K562 (cell line): ENCODE measurements around the gene GNB2. TPM values are rescaled to one million over a fixed set of nuclear protein-coding genes. Genes with fewer than 3 reads are reported as not detected.

Experiments
- ATAC-seq: fragments of 200-7000 bp; cut with Tn5 transposase; 3 replicates; pipeline ENCODE4 v1.9.1; 2020; ENCODE audit warnings: moderate library complexity
- BruUV-seq: library from RNA; stranded (reverse); fragments of 400-500 nt; replicated peaks from 2 replicates; lab custom pipeline; 2021; lab: Mats Ljungman, UMichigan
- CTCF ChIA-PET: fragments of 300-600 bp; formaldehyde crosslinking; extraction: SDS; loops from one replicate; lab custom pipeline; 2021; ENCODE audit warnings: low intra/inter-chr PET ratio; lab: Yijun Ruan, JAX
- POLR2A ChIA-PET: fragments of 300-600, 350-650 bp; sonication (Branson Sonifier 250); formaldehyde crosslinking; extraction: SDS; loops from one replicate; lab custom pipeline; 2021; ENCODE audit warnings: antibody characterized with exemption, inconsistent platforms; lab: Yijun Ruan, JAX
- DNase-seq, 4 experiments: peaks; one replicate each; pipeline versions ENCODE4 v3.0.0 to v3.0.0-alpha.2; 2011 to 2018; ENCODE audit warnings: low spot score in 3 of 4, mixed read lengths in 3 of 4; ENCODE audit errors: extremely low read depth in 1 of 4
- FAIRE-seq: peaks from 2 replicates; lab custom pipeline; 2011; peaks lifted over from hg19 to GRCh38; lab: Jason Lieb, UNC
- H2AFZ ChIP-seq: 2 replicates; pipeline ENCODE4 v1.6.0; 2011; ENCODE audit warnings: low read depth, low read length, control low read depth, inconsistent platforms
- H3K27ac ChIP-seq: fragments of 200-600 bp; 3 replicates; pipeline ENCODE4 v1.8.0; 2011; ENCODE audit warnings: low read depth, mild to moderate bottlenecking, control low read depth, inconsistent platforms, low read length, moderate library complexity, mixed read lengths; ENCODE audit errors: extremely low read depth
- H3K27me3 ChIP-seq, 2 experiments: fragments of 300-600 bp in 1 of 2; 2 replicates in 1 of 2; 3 replicates in 1 of 2; pipeline versions ENCODE4 v1.6.0 to v1.8.0; 2011; ENCODE audit warnings: inconsistent platforms in 2 of 2, low read length in 2 of 2, mild to moderate bottlenecking in 1 of 2, mixed read lengths in 1 of 2, moderate library complexity in 1 of 2; ENCODE audit not compliant: control insufficient read depth in 2 of 2, insufficient read depth in 2 of 2
- H3K36me3 ChIP-seq: fragments of 300-600 bp; 3 replicates; pipeline ENCODE4 v1.8.0; 2011; ENCODE audit warnings: mild to moderate bottlenecking, low read length, inconsistent platforms; ENCODE audit not compliant: control insufficient read depth, insufficient read depth
- H3K4me1 ChIP-seq, 2 experiments: fragments of 200-600 bp in 1 of 2; replicated peaks in 1 of 2; 2 replicates in 1 of 2; 3 replicates in 1 of 2; pipeline versions ENCODE4 v1.5.1 to v1.8.0; 2011; ENCODE audit warnings: inconsistent platforms in 2 of 2, low read length in 2 of 2, mild to moderate bottlenecking in 1 of 2, mixed read lengths in 1 of 2, moderate library complexity in 1 of 2; ENCODE audit not compliant: control insufficient read depth in 2 of 2, insufficient read depth in 2 of 2
- H3K4me2 ChIP-seq: 2 replicates; pipeline ENCODE4 v1.6.1; 2011; ENCODE audit warnings: low read length, control low read depth, inconsistent platforms, mixed read lengths; ENCODE audit not compliant: insufficient read depth
- H3K4me3 ChIP-seq: fragments of 200-600 bp; sonication (generic), shearing (Covaris generic); 2 replicates; pipeline ENCODE4 v1.5.1; 2016; ENCODE audit warnings: control low read depth, inconsistent platforms
- H3K79me2 ChIP-seq: fragments of 200-600 bp; 3 replicates; pipeline ENCODE4 v1.8.0; 2011; ENCODE audit warnings: low read length, inconsistent platforms; ENCODE audit not compliant: control insufficient read depth, insufficient read depth
- H3K9ac ChIP-seq, 2 experiments: 2 replicates each; pipeline versions ENCODE4 v1.6.0 to v1.6.1; 2011; ENCODE audit warnings: low read depth in 2 of 2, low read length in 2 of 2, control low read depth in 1 of 2, inconsistent platforms in 1 of 2, mild to moderate bottlenecking in 1 of 2, mixed read lengths in 1 of 2; ENCODE audit not compliant: insufficient read depth in 1 of 2
- H3K9me1 ChIP-seq: one replicate; pipeline ENCODE4 v1.6.0; 2011; ENCODE audit warnings: inconsistent platforms, mild to moderate bottlenecking, low read length, moderate library complexity; ENCODE audit not compliant: control insufficient read depth, insufficient read depth
- H3K9me3 ChIP-seq: replicated peaks from 2 replicates; pipeline ENCODE4 v1.5.1; 2011; ENCODE audit warnings: low read depth, low read length, inconsistent platforms; ENCODE audit not compliant: control insufficient read depth, insufficient read depth
- H4K20me1 ChIP-seq: replicated peaks from 2 replicates; pipeline ENCODE4 v1.6.1; 2011; ENCODE audit warnings: low read length, inconsistent platforms, mixed read lengths; ENCODE audit not compliant: control insufficient read depth, insufficient read depth
- ARID2 ChIP-seq: fragments of 450-650 bp; IDR thresholded peaks from 2 replicates; pipeline ENCODE4 v1.6.1; 2017; ENCODE audit warnings: antibody characterized with exemption, mild to moderate bottlenecking
- CBFB ChIP-seq: sonication (generic); formaldehyde crosslinking; IDR thresholded peaks from 2 replicates; pipeline ENCODE4 v1.4.0; 2020; ENCODE audit warnings: mild to moderate bottlenecking, missing genetic modification reagents
- CTBP1 ChIP-seq: fragments of 450-650 bp; IDR thresholded peaks from 2 replicates; pipeline ENCODE4 v1.6.1; 2016; ENCODE audit warnings: borderline replicate concordance
- FOXA1 ChIP-seq: fragments of 450-650 bp; IDR thresholded peaks from 2 replicates; pipeline ENCODE4 v1.6.1; 2016; ENCODE audit warnings: mild to moderate bottlenecking, borderline replicate concordance
- FOXK2 ChIP-seq, 2 experiments: fragments of 450-650 bp; IDR thresholded peaks in 1 of 2; conservative IDR thresholded peaks in 1 of 2; 2 replicates each; pipeline ENCODE4 v1.6.1; 2016; ENCODE audit warnings: low read depth in 2 of 2, mild to moderate bottlenecking in 1 of 2
- HMG20B ChIP-seq: fragments of 250-450 bp; sonication (Bioruptor Pico); IDR thresholded peaks from 2 replicates; pipeline ENCODE4 v1.5.0; 2021; ENCODE audit warnings: mild to moderate bottlenecking
- KAT8 ChIP-seq: fragments of 450-650 bp; IDR thresholded peaks from 2 replicates; pipeline ENCODE4 v1.6.1; 2016; ENCODE audit warnings: low read depth, mild to moderate bottlenecking
- MXI1 ChIP-seq: IDR thresholded peaks from 2 replicates; pipeline ENCODE4 v1.6.1; 2011; ENCODE audit warnings: low read depth, mild to moderate bottlenecking, improper control_type of control experiment, low read length
- NCOA4 ChIP-seq: fragments of 450-650 bp; IDR thresholded peaks from 2 replicates; pipeline ENCODE4 v1.6.1; 2018; ENCODE audit warnings: mild to moderate bottlenecking; ENCODE audit not compliant: partially characterized antibody
- PCBP1 ChIP-seq: fragments of 200-400 bp; formaldehyde crosslinking; IDR thresholded peaks from 2 replicates; pipeline ENCODE4 v1.6.1; 2018; ENCODE audit warnings: mild to moderate bottlenecking, low read depth, low read length; ENCODE audit not compliant: poor library complexity, severe bottlenecking
- POLR2AphosphoS5 ChIP-seq: IDR thresholded peaks from 2 replicates; pipeline ENCODE4 v1.6.1; 2011; ENCODE audit warnings: mild to moderate bottlenecking, low read depth, low read length, moderate library complexity; ENCODE audit not compliant: control insufficient read depth, insufficient read depth
- SRSF7 ChIP-seq: fragments of 200-400 bp; formaldehyde crosslinking; optimal IDR thresholded peaks from 2 replicates; pipeline ENCODE3; 2017; ENCODE audit warnings: mild to moderate bottlenecking, low read depth, low read length
- TEAD4 ChIP-seq, 2 experiments: sonication (generic) in 1 of 2; formaldehyde crosslinking in 1 of 2; IDR thresholded peaks; 2 replicates each; pipeline versions ENCODE4 v1.6.1 to v1.8.0; 2012 to 2022; ENCODE audit warnings: borderline replicate concordance in 1 of 2, inconsistent platforms in 1 of 2, low read length in 1 of 2, mild to moderate bottlenecking in 1 of 2, missing genetic modification reagents in 1 of 2
- XRCC4 ChIP-seq: IDR thresholded peaks from one replicate; pipeline ENCODE4 v1.6.1; 2011; ENCODE audit not compliant: insufficient read depth, insufficient read length; ENCODE audit errors: extremely low read depth
- ZBTB1 ChIP-seq: sonication (generic); formaldehyde crosslinking; IDR thresholded peaks from 2 replicates; pipeline ENCODE4 v1.8.1; 2023; ENCODE audit warnings: missing genetic modification reagents, low read depth, mild to moderate bottlenecking, borderline replicate concordance
- ZNF57 ChIP-seq: fragments of 450-650 bp; formaldehyde crosslinking; IDR thresholded peaks from 2 replicates; pipeline ENCODE4 v1.4.0; 2020; ENCODE audit warnings: mild to moderate bottlenecking, moderate library complexity
- WGBS: fragments of 100-300 bp; shearing (Covaris generic); methylation state at CpG from one replicate; pipeline ENCODE4 v1.1.6; 2016; ENCODE audit warnings: low coverage, mixed read lengths; ENCODE audit not compliant: insufficient coverage; ENCODE audit errors: missing lambda C conversion rate; 5-methylcytosine and 5-hydroxymethylcytosine counted together
- in situ Hi-C: fragments of 300-500 bp; cut with MboI; formaldehyde crosslinking; loops from 4 replicates; pipeline ENCODE4 v1.15.0; 2018; ENCODE audit warnings: inconsistent platforms, mixed read lengths
- intact Hi-C: fragments of 100-400 bp; cut with micrococcal nuclease; formaldehyde crosslinking; loops from 2 replicates; pipeline ENCODE4 v1.14.2; 2022
- polyA plus RNA-seq, 8 experiments: library from polyadenylated mRNA; depleted of rRNA in 4 of 8; stranded (reverse) in 5 of 8; unstranded in 3 of 8; fragments of >200 nt; fragmentation: Nextera tagmentation in 2 of 8; fragmentation: Illumina TruSeq in 1 of 8; extraction: Ambion mirVana in 2 of 8; extraction: Trizol in 1 of 8; gene quantifications; 2 replicates each; pipeline versions ENCODE4 v1.2.1 to v1.2.3, GENCODE V29; 2011 to 2014; ENCODE audit warnings: inconsistent platforms in 1 of 8, missing spikeins in 1 of 8
- total RNA-seq, 7 experiments: library from RNA; depleted of rRNA in 6 of 7; stranded (reverse); fragments of >200 nt in 6 of 7; fragmentation: Illumina TruSeq in 2 of 7; extraction: Trizol in 2 of 7; gene quantifications; 2 replicates each; pipeline versions ENCODE4 v1.2.1 to v1.2.3, GENCODE V29; 2011 to 2021; ENCODE audit warnings: low replicate concordance in 1 of 7
- TF ChIP-seq, protein P1 (sequence below), 2 experiments: IDR thresholded peaks; 2 replicates each; pipeline ENCODE4 v1.6.1; 2011; ENCODE audit warnings: borderline replicate concordance in 1 of 2, control low read depth in 1 of 2, low read depth in 1 of 2, low read length in 1 of 2, mild to moderate bottlenecking in 1 of 2, mixed read lengths in 1 of 2, moderate library complexity in 1 of 2; ENCODE audit not compliant: insufficient read depth in 1 of 2, insufficient read length in 1 of 2, poor library complexity in 1 of 2, severe bottlenecking in 1 of 2; ENCODE audit errors: extremely low read depth in 1 of 2
- TF ChIP-seq, protein P2 (sequence below), 2 experiments: fragments of 450-650 bp; conservative IDR thresholded peaks; 2 replicates each; pipeline ENCODE4 v1.6.1; 2017; ENCODE audit warnings: mild to moderate bottlenecking in 2 of 2, moderate library complexity in 2 of 2

GNB2 gene
- total and polyA plus RNA-seq, 9 of the 15 experiments (the other 6 are each of a cell fraction or from before 2014, with no cell fraction given) = 0.65 to 320 (median 104) TPM

DNA sequence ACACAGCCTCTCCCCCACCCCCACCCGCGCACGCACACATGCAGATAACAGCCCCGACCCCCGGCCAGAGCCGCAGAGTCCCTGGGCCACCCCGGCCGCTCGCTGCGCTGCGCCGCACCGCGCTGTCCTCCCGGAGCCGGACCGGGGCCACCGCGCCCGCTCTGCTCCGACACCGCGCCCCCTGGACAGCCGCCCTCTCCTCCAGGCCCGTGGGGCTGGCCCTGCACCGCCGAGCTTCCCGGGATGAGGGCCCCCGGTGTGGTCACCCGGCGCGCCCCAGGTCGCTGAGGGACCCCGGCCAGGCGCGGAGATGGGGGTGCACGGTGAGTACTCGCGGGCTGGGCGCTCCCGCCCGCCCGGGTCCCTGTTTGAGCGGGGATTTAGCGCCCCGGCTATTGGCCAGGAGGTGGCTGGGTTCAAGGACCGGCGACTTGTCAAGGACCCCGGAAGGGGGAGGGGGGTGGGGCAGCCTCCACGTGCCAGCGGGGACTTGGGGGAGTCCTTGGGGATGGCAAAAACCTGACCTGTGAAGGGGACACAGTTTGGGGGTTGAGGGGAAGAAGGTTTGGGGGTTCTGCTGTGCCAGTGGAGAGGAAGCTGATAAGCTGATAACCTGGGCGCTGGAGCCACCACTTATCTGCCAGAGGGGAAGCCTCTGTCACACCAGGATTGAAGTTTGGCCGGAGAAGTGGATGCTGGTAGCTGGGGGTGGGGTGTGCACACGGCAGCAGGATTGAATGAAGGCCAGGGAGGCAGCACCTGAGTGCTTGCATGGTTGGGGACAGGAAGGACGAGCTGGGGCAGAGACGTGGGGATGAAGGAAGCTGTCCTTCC, 47.3 kb downstream of the GNB2 start:
- H3K36me3 ChIP-seq = no peaks in the 10 kb centered on the region
- H4K20me1 ChIP-seq = no peaks in the 10 kb centered on the region
- peaks cover 5 to 16% of the 10 kb centered on the region in 2 experiments; a peak in 3 of 5 replicates for H3K27me3 ChIP-seq
- no peaks in the 10 kb centered on the region for H3K9me1 ChIP-seq
- no peak overlapping the region for H3K27ac ChIP-seq
- DNase-seq = peak in 2 of 4 experiments; percentile 34 to 36
- CTCF ChIA-PET = no interaction called here
- H3K4me2 ChIP-seq = no peak overlapping the region; the same call in 1 of the 2 replicates
- BruUV-seq = no TSS peak
- FAIRE-seq = no peak
- H3K4me3 ChIP-seq = no peak overlapping the region
- in situ Hi-C loops = no loop called here
- peak overlapping the region in 1 of 2 experiments; percentile 79; a peak in 2 of 4 replicates for H3K9ac ChIP-seq
- 36% methylated on average over 35 of the region's 56 CpGs for WGBS
- POLR2A ChIA-PET = interaction anchor here (0.5 to 2.8 kb wide), 6 partner anchors 9 to 118 kb away, joined by 3 to 8 read pairs (median 4); partner anchors contain the start of genes PCOLCE and POP7
- peaks cover 4% of the 10 kb centered on the region; the same call in 1 of the 2 replicates for H3K9me3 ChIP-seq
- H2AFZ ChIP-seq = no peak overlapping the region
- peaks cover 6 to 30% of the 10 kb centered on the region in 2 experiments; a peak in 3 of 5 replicates for H3K4me1 ChIP-seq
- peak; percentile 15; the same call in 1 of the 3 replicates for ATAC-seq
- no peaks in the 10 kb centered on the region for H3K79me2 ChIP-seq
- intact Hi-C loops = loop anchor here (10.0 kb wide), 1 partner anchor 316 kb away; no protein-coding TSS in a partner anchor
- TF ChIP-seq CTBP1 (no peak), ZNF57 (no peak), FOXA1 (no peak), HMG20B (CRISPR knock-in tag) (no peak), XRCC4 (no peak), PCBP1 (peak; percentile 52), NCOA4 (no peak), ARID2 (no peak), ZBTB1 (CRISPR knock-in tag) (no peak), FOXK2 (conservative IDR thresholded peaks at IDR 0.05 in 1 of 2, IDR thresholded peaks at IDR 0.05 in 1 of 2; ENCODE audit: low read depth in 2 of 2) (no peak), POLR2AphosphoS5 (no peak), CBFB (CRISPR knock-in tag) (no peak), TEAD4 (IDR thresholded peaks at IDR 0.05; ENCODE audit: low read length) (no peak), TEAD4 (CRISPR knock-in tag; IDR thresholded peaks at IDR 0.05; ENCODE audit: borderline replicate concordance) (no peak), SRSF7 (peak; percentile 27), MXI1 (no peak), KAT8 (no peak)
- TF ChIP-seq, protein P1, sequence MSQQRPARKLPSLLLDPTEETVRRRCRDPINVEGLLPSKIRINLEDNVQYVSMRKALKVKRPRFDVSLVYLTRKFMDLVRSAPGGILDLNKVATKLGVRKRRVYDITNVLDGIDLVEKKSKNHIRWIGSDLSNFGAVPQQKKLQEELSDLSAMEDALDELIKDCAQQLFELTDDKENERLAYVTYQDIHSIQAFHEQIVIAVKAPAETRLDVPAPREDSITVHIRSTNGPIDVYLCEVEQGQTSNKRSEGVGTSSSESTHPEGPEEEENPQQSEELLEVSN (IDR thresholded peaks at IDR 0.05; ENCODE audit: borderline replicate concordance in 1 of 2, extremely low read depth in 1 of 2, insufficient read depth in 1 of 2, insufficient read length in 1 of 2, low read depth in 1 of 2, low read length in 1 of 2, poor library complexity in 1 of 2, severe bottlenecking in 1 of 2) = peak in 1 of 2 experiments; percentile 9
- TF ChIP-seq, protein P2, sequence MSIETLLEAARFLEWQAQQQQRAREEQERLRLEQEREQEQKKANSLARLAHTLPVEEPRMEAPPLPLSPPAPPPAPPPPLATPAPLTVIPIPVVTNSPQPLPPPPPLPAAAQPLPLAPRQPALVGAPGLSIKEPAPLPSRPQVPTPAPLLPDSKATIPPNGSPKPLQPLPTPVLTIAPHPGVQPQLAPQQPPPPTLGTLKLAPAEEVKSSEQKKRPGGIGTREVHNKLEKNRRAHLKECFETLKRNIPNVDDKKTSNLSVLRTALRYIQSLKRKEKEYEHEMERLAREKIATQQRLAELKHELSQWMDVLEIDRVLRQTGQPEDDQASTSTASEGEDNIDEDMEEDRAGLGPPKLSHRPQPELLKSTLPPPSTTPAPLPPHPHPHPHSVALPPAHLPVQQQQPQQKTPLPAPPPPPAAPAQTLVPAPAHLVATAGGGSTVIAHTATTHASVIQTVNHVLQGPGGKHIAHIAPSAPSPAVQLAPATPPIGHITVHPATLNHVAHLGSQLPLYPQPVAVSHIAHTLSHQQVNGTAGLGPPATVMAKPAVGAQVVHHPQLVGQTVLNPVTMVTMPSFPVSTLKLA (conservative IDR thresholded peaks at IDR 0.05) = peak in 1 of 2 experiments; percentile 42; a peak in 2 of 4 replicates
